Activated CD4-positive, CD25-positive, alpha-beta regulatory T cell treated with anti-CD3 and anti-CD28 coated beads, Interleukin-2, amount 50 U/mL, for 16 hours (primary cell): ENCODE measurements around the gene AUTS2.

ENCODE experiments used
- DNase-seq: peaks from one replicate; pipeline ENCODE4 v3.0.0-alpha.2; 2020; ENCODE audit warnings: low read depth, low spot score

The AUTS2 gene

DNA sequence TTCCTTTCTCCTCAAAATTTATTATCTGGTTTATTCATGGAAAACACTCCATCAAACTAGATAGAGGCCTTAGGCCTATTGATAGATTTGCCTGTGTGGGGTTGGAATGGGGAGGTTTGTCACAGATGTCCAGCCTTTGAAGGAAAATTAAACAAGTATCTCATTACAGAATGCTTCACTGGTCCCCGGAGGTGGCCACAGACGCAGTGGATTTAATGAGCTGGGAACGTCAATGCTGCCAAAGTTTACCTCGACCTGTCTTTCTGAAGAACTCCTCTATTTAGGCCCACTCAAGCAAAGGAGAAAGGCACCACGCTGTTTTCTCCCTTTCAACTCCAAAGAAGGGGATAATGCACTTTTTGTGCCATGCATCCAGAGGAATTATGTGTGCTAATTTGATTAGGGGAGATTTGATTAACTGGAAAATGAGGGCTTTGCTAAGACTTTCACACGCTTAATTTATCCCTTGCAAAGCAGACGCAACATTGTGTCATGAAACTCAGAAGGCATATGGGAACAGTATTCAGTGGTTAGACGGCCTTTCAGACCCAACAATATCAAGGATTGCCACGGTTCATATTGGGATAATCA lies 974.9 kb downstream of the AUTS2 start:
- DNase-seq = no peak

DNA sequence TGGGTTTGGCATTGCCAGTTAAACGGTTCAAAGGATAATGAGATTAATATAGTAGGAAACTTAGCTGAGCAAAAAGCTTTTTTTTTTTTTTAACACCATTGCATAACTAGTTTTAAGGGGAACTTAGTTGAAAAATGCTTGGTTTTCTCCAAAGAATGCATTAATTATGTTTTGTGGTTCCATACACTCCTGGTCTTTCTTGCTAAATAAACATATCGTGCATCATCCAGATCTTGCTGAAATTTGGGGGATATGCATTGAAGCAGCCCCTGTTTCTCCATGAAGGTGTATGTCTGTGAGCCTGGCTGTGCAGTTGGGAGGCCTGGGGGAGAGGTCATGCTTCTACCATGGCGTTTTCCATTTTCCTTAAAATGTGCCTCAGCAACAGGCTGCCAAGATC lies 975.4 kb downstream of the AUTS2 start:
- DNase-seq = no peak

DNA sequence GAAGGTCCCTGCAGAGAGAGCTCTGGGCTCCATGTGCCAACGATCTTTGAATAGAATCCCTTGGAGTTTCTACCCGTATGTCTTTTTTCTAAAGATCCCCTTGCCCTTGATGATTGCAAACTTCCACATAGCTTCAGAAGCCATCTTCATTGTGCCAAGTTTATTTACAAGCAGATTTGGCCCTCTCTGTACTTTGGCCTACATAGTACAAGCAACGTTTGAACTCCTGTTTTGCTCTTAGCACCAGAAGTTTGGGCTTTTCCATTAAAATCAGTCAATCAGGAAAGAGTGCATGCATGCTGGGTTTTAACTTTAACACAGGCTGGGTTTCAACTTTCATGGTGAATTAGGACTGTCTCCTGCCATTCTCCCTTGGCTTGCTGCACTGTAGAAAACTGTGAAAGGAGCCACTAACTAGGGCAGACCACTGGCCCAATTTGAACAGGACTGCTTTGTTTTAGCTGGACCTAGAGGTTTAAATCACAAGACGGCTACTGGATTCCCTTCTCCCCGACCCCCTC lies 976.1 kb downstream of the AUTS2 start:
- DNase-seq = no peak

DNA sequence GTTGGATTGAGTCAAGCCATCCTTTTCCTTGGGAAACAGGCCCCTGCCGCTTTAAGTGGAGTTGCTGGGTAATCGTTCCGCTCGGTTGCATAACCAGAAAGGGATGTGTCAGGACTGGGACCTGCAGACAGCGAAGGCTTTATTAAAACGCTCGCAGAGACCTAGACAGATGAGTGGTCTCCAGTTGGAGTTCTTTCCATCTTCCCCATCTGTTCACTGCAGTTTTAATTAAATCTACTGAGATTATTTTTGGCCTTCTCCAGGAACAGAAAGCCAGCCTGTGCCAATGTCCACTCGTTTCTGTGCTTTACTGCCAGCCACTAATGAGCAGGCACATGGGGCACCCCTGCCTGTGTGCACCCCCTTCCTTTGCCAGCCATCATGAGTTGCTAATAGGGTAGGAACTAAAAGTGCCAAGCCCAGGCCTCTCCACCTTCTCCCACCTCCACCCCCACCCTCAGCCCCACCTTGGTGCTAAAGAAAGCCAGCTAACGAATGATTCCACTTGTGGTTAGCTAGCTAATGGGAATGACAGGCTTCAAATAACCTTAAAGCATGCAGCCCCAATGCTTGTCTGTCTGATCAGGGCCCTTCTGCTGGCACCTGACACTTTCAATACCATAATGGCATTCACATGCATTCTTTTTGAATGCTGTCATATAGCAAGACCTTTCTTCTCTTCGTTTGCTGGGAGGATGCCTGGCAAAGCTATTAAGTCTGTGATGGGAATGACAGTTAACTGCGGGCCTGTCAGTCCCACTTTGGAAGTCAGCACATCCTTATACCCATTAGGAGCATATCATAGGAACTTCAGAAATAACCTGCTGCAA lies 976.9 kb downstream of the AUTS2 start:
- DNase-seq = no peak

DNA sequence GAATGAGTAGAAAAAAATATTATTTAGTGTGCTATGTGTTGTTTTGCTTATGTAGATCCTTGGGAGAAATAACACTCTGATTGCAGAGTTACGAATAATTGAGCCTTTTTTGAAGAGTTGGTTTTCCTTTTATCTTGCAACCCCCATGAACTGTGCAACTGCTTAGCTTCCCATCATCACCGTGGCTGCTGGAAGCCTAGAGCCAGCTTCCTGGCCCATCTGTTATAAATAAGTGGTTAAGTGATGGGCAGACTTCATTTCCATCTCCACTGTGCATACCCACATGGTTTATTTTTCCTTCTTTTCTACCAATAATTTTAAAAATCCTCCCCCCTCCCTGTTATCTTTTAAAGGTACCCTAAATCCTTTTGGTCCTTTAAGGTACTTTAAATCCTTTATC lies 978.8 kb downstream of the AUTS2 start:
- DNase-seq = no peak

DNA sequence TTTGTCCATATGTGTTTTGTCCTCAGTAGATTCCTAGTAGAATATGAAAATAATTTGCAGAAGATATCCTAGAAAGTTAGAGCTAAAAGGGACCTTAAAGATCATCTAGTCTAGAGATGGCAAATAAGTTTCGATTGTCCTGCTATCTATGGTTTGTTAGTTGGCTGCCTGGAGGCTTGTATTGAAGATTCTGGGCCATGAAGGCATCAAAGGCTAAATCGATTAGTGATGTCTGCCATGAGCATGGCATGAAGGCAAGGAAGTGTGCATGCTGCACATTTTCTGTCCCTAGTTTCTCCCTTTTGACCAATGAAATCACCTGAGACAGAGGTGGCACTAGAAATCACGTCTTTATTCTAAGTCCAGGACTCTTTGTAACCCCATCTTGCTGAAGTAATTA lies 979.9 kb downstream of the AUTS2 start:
- no peak for DNase-seq

DNA sequence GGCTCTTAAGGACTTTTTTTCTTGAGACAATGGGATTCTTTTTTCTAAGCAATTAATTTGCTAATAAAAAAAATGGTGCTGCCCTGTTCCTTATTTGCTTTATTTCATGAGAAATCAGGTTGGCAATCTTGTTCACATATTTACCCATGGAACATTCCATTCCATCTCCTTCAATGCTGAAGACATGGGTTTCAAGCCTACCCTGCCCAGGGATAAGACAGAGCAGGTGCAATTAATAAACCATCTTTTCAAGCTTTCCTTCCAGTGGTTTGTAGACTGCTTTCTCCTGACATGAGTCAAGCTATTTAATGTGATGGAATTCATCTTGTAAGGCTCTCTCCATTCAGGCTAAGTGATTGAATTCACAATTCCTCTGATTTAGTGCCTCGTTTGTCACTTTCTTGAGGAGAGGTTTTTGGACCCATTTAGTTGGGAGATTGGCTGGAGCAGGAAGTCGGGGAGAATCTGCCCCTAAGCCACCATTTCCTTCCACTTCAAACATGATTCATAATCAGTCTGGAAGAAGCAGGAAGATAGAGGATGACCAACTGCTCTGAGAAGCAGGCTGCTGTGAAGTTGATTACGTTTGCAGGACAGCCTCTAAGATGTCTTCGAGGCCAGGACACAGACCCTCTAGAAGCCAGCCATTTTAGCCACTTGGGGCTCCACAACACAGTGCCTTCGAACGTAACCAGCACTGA lies 981.3 kb downstream of the AUTS2 start:
- DNase-seq = no peak

DNA sequence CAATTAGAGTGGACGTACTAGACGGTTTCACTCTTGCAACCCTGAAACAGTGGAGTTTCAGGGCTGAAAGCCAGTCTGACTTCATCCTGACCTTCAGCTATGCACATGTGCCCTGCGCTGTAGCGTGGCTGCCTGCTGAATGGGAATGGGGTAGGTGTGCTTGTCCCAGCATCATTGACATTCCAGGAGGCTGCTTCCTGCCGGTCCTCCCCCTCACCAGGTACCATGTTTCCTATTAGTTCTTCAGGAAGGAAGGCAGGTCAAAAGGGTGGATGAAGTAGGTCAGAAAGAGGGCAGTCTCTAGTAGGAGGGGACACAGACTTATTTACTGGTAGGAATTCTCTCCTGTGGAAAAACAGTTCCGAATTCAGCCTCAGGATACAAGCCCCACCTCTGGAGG lies 981.9 kb downstream of the AUTS2 start:
- DNase-seq = no peak

DNA sequence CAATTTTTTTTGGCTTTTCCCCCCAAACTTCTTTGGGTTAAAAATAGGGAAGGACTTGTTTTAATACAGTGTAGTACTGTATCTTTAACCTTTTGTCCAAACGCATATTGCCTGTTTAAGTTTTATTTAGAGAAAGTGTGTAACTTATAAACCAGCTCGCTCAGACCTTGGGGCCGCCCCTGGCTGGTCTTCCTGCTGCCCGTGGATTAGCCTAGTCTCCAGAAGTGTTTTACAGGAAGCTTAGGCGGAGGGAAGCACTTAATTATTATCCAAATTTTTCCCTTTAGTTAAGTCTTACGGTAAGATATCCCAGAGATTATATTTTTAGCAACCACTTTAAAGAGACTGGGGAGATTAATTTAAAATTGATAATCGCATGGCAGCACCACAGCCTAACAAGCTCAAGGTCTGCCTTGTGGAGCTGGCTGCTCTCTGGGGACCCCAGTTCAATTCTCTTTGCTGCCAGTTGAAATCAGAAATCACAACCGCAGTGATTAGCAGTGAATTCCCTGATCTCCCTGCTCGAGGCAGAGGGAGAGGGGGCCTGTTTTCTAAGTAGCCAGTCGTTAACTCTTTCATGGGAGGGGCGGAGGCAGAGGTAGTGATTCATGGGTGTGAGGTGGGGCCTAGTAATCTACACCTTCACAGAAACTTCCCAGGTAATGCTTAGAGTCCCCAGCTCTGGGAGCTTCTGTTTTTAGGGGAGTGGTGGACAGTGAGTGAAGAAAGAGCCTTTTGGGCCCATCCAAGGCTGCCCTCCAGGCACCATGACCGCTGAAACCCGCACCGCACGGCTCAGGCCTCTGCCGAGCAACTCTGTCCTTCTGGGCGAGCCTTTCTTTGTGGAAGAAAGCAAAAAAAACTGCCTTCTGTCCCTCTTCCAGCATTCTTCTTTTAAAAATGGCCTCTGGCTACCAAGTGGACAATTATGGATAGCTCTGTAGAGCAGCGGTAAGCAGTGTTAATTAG lies 984.9 kb downstream of the AUTS2 start:
- no peak for DNase-seq

DNA sequence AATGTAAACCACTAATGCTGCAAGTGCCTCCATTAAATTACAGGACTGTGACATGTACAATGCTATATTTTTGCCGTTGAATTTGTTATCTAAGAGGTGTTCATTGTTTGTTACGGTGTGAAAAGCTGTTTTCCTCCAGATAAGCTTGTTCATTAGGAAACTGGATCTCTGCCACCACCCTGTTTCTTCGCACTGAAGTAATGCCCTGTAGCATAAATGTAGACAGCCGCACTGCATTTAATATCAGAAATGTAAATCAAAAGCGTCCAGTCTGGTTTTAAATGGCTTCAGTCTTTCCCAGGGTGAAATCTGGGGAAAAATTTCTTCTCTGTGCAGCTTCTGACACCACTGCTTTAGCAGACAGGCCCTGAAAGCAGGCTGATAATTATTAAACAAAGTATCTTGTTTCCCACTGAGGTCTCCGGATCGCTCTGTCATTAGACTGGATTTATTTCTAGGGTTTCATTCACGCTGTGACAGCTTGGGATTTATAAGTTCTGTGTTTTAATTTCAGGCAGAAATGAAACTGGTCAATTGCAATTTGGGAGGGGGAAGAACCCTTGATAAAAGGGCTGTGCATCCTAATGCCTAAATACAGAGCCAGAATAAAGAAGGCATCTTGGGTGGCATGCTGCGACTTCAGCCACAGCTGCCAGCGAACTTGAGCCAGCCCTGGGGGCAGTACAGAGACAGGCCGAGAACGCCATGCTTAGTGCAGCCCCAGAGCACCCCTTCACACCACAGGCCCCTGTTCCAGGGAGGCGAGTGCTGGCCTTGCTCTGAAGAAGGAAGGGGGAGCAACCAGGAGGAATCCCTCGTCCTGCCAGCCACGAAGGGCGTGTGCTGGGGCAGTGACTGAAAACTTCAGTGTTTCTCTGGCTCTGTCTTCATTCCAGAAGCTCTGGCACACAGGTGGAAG lies 985.9 kb downstream of the AUTS2 start:
- no peak for DNase-seq

DNA sequence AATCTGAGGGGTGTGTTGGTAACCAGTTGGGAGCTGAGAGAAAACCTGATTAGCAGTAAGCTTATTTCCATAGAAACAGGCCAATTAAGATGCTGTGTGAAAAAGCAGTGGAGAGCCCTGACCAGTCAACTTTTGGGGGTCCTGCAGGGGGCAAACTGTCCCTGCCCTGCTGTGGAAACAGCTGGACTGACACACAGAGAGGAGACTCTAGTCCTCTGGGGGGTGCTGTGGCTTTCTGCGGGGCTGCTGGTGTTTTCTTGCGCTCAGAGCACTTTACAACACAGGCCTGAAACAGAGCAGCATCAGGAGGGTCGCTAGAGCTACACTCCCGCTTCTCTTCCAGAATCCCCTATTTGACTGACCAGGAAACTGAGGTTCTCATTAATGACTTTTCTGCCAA lies 986.8 kb downstream of the AUTS2 start:
- DNase-seq = no peak

DNA sequence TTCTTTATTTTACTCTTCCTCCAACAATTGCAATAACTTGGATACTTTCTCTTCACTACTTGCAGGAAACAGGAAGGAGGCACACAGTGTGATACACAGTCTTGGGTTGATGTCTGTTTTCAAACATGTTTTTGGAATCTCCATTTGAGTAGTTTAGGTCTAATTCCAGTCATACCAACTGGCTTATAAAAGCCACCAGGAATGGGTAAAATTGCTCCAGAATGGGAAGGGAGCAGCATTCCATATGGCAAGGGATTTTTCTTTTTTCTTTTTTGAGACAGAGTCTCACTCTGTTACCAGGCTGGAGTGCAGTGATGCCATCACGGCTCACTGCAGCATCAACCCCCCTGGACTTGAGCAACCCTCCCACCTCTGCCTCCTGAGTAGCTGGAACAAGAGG lies 988.5 kb downstream of the AUTS2 start:
- DNase-seq = no peak

DNA sequence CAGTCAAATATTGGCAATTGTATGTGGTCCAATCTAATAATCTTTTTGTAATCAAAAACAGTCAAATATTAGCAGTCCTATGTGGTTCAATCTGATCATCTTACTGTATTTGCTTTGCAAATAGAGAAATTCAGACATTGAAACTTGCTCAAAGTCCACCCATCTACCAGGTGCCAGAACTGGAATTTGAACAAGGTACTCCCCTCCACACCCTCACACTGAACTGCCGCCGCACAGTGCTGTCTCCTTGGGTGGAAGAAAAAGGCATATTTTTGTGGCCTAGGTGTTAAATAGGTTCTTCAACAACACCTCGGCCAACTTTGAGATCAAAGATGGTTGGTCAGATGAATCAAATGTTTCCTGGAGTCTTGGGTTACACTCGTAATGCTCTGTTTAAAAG lies 989.5 kb downstream of the AUTS2 start:
- DNase-seq = no peak

DNA sequence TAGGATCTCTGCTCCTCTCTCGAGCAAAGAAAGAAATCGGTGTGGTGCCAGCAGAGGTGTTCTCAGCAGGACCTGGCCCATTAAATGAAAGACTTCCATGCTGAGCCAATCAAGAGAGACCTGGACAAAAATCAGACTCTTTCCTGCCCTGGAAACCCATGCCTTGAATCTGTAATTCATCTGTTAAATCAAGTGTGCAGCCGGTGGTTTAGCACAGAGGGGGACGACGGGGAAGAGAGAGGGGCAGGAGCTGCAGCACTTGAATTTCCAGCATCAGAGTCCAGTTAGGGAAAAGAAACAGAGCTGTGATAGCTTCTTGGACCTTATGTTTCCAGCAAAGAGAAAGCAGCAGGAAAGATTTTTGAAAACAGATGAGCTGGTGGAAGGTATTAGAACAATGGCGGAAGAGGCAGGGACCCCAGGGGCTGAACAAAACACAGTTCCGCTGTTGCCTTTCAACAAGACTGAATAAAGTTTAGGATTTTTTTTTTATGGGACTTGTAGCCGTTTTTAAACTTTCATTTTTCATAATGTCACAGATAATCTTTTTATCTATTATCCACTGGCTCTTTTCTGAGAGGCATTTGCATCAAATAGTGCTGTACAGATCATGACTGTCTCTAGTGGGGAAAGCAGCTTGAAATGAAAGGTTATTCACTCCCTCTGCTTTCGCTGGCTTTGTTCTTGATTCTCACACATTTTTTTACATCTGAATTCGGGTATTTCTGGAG lies 990.1 kb downstream of the AUTS2 start:
- no peak for DNase-seq

DNA sequence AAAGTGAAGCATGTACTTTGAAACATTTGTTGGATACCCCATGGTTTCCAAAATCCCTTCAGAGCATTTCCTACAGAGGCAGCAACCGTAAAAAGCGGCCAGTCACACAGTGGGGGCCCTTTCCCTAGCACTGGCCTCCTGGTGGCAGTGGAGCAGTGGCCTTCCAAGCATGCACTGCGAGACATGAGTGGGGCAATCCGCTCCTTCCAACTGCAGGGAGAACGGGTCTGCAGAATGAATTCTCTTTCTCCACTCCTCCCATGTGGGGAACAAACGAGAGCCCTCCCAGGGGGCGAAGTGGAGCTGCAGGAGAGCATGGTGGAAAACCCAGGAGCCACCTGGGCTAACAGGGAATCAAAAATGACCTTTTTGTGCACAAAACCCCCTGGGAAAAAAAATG lies 990.7 kb downstream of the AUTS2 start:
- DNase-seq = no peak

DNA sequence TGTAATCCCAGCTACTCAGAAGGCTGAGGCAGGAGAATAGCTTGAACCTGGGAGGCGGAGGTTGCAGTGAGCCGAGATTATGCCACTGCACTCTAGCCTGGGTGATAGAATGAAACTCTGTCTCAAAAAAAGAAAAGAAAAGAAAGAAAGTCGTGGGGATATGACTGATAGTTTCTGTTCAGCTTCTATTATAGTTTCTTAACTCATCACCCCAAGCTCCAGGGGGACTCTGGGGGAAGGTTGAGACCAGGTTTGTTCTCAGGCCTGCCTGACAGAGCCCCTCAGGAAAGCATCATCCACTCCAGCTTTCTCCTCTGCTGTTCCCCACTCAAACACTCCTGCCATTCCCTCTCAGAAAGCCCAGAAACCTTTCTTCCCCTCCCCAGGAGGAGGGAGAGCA lies 991.3 kb downstream of the AUTS2 start:
- DNase-seq = no peak

DNA sequence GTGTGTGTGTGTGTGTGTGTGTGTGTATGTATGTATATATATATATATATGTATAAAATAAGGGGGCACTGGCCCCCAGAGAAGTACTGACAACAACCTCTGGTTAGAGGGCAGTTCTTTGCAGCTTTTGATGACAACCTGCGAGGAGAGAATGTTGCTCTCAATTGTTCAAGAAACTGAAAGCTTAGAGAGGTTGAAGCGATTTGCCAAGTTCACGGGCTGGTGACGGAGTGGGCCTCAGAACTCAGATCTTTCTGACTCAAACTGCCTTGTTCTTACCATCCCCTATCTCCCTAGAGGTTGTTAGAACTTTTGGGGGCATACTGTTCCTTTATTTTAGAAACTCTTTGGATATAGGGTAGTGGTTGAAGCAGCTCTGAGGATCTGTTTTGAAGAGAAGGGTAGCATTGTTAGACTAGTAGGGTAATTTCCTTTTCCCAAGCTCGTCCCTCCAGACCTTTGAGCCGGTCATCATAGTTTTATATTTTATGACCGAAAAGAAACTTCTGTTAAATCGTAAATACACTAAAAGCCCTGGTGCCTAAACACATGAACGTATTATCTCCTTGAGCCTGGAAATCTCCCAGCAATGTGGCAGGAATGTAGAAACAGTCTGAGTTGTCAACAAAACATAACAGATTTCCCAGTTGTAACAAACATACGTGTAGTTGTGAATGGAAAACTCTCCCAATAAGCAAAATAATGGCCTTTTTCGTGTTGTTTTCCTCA lies 992.0 kb downstream of the AUTS2 start:
- DNase-seq = no peak

DNA sequence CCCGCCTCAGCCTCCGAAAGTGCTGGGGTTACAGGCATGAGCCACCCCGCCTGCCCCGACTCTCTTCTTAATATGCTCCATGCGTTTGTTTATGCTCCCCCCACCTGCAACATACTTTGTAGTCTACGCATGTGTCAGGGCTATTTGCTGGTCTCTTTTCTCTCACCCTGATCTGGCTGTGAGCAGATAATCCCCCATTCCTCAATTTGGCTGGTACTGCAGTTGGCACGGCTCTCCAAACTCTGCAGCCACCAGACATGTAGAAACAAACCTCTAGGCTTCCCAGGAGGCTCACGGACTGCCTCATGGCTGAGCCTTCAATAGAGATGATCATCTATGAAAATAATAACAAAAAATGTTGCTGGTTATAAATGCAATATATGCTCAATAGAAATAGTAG lies 993.4 kb downstream of the AUTS2 start:
- DNase-seq = no peak

DNA sequence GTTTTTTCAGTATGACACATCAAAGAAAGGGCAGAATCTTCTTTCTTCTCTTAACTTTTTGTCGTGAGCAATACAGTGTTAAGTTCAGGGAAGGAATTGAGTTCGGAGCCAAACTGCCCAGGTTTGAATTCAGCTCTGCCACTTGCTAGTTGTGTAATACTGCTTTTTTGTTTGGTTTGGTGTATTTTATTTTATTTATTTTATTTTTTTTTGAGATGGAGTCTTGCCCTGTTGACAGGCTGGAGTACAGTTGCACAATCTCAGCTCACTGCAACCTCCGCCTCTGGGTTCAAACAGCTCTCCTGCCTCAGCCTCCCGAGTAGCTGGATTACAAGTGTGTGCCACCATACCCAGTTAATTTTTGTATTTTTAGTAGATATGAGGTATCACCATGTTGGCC lies 993.9 kb downstream of the AUTS2 start:
- no peak for DNase-seq
